Dermis microvascular lymphatic vessel endothelial cell (primary cell): Measurements from ENCODE around the gene MTAP. TPM values are rescaled to one million over a fixed set of nuclear protein-coding genes. Genes with fewer than 3 reads are reported as not detected.
A peak's percentile ranks its signal among the peaks of the same experiment; 100 is the strongest.

Experiments
- DNase-seq, 2 donors: peaks; one replicate each; pipeline versions ENCODE4 v3.0.0 to v3.0.0-alpha.2; 2010; ENCODE audit warnings: low read depth in 2 of 2
- total RNA-seq: library from RNA; depleted of rRNA; stranded (reverse); fragments of >200 nt; gene quantifications from 2 replicates; pipeline ENCODE4 v1.2.1, GENCODE V29; 2014

MTAP gene
- total RNA-seq, 1 donor from 2014 or later, result 14.8 TPM

DNA sequence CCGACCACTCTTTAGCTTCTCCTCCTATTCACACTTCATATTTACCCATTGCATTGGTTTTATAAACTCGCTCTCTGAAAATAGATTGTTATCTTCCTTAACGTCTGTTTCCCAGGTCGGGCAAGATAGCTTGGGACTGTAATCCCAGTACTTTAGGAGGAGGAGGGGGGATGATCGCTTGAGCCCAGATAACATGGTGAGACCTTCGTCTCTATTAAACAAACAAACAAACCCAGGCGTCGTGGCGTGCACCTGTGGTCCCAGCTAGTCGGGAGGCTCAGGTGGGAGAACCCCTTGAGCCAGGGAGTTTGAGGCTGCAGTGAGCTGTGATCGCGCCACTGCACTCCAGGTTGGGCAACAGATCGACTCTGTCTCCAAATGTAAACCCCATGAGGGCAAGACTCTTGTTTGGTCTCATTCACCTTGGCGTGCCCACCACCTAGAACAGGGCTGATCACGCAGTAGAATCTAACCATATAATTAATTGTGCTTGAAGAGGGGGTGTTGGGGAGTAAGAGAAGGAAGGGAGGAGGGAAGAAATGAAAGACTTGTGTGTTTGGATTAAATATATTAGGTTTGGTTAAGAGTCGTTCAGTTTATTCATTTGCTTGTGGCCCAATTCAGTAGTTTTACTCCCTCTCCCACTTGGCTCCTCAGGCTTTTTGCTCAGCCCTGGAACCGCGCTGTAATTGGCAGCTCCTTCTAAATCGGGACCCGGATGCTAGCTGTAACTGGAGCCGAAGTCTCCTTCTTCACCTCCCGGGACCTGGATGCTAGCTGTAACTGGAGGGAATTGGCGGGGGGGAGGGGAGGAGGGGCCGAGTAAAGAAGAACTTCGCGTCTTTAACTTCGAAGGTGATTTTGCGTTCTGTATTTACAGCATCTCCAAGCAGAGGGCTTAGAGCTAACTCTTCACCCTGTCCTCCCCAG lies 166.8 kb downstream of the MTAP start:
- no peak for DNase-seq

DNA sequence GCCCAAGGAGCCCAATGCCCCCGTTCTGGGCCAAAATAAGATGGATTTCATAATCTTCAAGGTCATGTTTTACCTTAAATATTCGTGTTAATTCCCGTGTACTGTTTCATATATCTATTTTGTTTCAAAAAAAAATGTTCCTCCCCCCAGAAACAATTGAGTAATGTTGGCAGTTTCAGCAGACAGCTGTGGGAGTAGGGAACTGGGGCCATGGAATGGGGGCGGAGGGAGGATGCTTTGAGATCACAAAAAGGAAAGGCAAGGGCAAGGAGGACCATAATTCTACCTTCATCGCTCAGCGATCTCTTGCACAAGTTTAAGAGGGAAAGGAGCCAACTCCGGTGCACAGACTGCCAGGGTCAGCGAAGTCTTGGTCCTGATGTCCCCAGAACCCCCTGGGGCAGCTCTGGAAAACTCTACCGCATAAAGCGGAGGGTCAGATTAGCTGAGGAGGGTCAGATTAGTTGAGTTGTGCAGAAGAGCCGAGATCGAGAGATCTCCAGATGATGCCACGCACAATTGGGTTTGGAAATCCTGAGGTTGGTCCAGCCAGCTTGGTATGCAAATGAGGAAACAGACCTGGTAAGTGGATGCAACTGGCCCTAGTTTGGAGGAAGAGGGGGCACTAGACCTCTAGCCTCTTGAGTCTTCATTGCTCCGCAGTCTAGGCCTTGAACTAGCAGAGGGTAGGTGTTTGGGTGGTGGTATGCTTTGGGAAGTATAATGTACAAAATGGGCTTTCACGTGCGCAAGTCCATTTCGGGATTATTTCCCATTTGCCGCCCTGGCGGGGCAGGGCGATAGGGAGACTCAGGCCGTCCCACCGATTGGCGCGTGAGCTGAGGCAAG lies 167.7 kb downstream of the MTAP start:
- no peak for DNase-seq

DNA sequence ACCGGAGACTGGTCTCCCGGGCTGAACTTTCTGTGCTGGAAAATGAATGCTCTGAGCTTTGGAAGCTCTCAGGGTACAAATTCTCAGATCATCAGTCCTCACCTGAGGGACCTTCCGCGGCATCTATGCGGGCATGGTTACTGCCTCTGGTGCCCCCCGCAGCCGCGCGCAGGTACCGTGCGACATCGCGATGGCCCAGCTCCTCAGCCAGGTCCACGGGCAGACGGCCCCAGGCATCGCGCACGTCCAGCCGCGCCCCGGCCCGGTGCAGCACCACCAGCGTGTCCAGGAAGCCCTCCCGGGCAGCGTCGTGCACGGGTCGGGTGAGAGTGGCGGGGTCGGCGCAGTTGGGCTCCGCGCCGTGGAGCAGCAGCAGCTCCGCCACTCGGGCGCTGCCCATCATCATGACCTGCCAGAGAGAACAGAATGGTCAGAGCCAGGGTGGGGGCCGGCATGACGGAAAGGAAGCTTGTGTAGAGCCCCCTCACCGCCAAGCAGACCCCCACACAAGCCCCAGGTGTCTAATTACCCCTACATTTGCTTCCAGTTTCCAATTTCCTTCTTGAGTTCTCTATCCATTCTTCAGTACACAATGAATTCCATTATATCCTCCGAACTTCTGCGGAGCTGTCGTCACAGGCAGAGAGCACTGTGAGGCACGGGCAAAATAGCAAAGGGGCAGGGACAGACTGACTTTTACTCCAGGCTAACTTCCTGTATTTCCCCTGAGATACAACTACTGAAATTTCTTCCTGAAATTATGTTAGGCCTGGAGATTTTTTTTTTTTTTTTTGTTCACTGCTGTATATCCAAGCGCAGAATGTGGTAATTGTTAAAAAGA lies 168.6 kb downstream of the MTAP start:
- DNase-seq, result no peak

DNA sequence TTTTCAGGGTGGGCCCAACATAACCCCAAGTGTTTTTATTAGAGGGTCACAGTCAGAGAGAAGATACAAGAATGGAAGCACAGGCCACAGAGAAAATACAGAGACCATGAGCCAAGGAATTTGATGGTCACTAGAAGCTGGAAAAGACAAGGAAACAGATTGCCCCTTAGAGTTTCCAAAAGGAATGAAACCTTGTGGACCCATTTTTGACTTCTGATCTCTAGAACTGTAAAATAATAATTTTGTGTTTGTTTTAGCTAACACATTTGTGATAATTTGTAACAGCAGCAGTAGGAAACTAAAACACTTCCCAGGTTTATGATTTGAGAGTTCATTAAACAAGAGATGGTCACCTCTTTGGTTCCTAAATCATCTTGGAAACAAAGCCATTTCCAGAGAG lies 169.9 kb downstream of the MTAP start:
- DNase-seq, result no peak

DNA sequence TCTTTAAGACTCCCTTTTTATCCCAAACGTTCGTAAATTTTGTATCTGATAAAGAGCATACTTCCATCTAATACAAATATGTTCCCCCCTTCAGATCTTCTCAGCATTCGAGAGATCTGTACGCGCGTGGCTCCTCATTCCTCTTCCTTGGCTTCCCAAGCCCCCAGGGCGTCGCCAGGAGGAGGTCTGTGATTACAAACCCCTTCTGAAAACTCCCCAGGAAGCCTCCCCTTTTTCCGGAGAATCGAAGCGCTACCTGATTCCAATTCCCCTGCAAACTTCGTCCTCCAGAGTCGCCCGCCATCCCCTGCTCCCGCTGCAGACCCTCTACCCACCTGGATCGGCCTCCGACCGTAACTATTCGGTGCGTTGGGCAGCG lies 171.9 kb downstream of the MTAP start:
- DNase-seq, result no peak

DNA sequence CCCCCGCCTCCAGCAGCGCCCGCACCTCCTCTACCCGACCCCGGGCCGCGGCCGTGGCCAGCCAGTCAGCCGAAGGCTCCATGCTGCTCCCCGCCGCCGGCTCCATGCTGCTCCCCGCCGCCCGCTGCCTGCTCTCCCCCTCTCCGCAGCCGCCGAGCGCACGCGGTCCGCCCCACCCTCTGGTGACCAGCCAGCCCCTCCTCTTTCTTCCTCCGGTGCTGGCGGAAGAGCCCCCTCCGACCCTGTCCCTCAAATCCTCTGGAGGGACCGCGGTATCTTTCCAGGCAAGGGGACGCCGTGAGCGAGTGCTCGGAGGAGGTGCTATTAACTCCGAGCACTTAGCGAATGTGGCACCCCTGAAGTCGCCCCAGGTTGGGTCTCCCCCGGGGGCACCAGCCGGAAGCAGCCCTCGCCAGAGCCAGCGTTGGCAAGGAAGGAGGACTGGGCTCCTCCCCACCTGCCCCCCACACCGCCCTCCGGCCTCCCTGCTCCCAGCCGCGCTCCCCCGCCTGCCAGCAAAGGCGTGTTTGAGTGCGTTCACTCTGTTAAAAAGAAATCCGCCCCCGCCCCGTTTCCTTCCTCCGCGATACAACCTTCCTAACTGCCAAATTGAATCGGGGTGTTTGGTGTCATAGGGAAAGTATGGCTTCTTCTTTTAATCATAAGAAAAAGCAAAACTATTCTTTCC lies 172.4 kb downstream of the MTAP start:
- DNase-seq, result peak in 1 of 2 donors; percentile 50

DNA sequence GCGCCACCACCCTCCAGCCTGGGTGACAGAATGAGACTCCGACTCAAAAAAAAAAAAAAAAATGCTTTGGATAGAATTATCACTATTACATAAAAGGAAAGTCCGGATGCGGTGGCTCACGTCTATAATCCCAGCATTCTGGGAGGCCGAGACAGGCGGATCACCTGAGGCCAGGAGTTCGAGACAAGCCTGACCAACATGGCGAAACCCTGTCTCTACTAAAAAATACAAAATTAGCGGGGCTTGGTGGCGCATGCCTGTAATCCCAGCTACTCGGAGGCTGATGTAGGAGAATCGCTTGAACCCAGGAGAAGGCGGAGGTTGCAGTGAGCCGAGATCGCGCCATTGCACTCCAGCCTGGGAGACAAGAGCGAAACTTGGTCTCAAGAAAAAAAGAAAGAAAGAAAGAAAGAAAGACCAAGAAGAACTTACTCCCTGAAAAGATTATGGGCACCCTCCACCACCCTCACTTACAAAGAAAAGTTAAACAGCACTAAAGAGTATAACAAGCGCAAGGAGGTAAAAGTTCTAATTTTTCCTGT lies 174.0 kb downstream of the MTAP start:
- no peak for DNase-seq

DNA sequence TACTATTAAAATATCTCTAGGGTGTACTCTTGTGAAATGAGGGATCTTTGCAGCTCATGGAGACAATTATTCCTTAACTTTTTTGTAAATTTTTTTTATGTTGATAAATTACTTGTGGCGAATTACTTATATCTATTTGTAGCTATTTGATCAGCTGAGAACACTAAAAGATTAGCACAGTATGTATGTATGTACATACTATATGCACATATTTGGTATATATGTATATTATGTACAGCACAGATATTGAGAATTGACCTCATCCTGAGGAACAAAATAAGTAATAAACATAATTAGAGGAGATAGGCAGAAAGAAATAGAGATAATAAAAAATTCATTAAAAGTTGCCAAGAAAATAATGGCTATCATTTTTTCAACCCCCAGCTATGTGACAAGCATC lies 180.0 kb downstream of the MTAP start:
- no peak for DNase-seq

DNA sequence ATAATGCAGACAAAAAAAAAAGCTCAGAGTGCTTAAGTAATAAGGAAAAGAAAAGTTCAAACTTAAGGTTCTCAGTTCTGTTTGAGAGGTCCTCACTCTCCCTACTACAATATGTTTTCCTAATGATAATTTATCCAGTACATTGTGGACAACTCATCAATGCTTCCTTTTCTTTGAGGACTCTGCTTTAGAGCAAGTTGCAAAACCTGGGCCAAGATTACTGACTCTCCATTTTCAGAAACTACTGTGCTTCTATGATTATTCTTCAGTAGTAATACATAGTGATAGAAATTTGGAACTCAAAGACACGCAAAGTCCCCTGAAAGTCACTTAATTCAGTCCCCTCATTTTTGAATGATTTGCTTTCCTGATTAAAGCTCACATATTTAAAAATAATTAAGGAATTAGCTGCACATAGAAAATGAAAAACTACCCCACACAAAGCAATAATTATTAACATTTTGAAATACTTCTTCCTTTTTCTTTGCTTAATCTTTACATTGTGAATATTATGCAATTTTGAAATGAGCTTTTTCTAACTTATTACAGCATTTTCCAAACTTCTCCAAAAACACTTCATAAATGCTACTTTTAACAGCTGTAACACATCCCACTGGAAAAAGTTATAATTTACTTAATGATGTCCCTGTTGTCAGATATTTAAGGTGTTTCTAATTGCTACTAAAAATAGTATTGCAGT lies 180.6 kb downstream of the MTAP start:
- DNase-seq, result no peak

DNA sequence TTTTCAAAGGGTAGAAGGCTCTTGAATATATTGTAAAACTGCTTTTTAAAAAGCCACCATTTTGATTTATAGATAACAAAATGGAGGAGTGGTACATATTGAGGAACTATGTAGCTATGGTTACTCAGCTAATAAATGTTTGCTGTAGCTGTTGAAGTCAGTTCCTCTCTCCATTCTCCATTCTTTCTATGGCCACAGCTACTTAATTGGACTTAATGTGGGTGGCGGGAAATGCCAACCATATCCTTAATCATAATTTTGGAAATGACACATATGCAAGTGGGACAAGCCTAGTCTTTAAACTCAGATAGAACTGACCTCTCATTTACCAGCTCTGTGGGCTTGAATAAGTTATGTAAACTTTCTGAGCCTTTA lies 181.1 kb downstream of the MTAP start:
- no peak for DNase-seq

DNA sequence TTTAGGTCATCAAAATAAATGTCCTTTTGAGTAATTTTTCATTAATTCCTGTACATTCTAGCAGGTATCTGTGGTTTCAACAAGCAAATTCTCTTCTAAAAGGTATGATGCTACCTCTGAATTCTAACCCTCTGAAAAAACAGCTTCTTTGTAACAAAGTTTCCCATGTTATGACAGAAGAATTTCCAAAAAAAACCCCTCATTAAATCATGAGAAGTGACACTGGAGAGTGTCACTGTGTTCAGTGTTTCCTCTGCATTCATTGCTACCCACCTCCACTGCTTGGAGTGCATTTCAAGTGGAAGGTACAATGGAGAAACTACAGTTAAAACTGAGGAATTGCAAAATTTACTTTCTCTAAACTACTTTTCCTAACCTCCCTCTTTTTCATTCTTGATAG lies 181.7 kb downstream of the MTAP start:
- no peak for DNase-seq

DNA sequence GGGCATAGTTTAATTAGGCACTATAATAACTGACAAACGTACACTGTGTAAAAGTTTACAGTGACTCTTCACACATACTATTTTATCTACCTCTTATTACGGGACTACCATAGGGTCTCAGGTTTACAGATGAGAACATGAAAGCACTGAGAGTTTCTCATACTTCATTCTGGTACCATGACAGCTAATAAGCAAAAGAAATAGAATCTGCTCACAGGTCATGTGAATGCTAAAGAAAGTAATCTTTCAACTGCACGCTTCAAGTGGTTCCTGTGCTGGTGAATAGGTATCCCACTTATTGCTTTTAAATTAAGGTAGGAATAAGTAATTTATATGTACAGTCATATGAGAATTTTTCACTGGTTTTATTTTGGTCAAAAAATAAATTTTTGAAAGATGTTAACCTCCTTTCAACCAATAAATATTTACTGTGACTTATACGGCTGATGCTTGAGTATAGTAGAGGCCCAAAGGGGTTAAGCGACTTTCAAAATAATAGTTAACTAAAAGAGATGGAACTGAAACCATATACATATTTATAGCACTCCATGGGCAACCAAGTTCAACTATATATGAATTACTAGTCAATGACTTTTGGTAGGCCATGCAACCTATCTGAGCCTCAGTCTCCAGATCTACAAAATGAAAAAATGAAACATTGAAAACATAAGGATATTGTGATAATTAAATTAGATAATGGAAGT lies 183.7 kb downstream of the MTAP start:
- no peak for DNase-seq

Other genes starting within 250 kb of the MTAP start
- 4.2 and 6.3 TPM in 2 replicates for gene CDKN2A, start 191.8 kb downstream of the MTAP start, total RNA-seq
- 0.76 and 1.4 TPM in 2 replicates for gene CDKN2B-AS1, start 192.2 kb downstream of the MTAP start, total RNA-seq
- 5.1 and 9.9 TPM in 2 replicates for gene CDKN2B, start 206.7 kb downstream of the MTAP start, total RNA-seq